HG03571 (cell line): ENCODE data around the gene KBTBD8.

Experiments
- ATAC-seq: cut with Tn5 transposase; IDR thresholded peaks from one replicate; pipeline ENCODE4 v1.9.1; 2021; ENCODE audit not compliant: unreplicated experiment

Gene KBTBD8

DNA sequence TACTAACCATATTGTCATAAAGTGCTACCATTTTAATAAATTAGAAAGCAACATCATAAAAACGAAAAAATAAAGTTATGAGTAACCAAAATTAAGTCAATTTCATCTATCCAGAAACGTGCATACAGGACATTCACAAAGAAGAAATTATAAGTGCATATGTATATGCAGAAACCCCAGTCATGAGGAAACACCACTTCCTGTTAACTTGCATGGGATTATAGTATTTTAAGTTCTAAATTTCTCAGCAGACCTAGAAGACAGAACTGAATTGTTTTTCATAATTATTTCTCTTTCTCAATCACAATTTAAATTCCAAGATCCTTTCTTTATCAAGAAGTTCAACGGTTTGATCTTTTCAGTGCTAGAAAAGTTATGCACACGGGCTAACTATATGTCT, 1.4 kb upstream of the KBTBD8 start:
- no peak for ATAC-seq

DNA sequence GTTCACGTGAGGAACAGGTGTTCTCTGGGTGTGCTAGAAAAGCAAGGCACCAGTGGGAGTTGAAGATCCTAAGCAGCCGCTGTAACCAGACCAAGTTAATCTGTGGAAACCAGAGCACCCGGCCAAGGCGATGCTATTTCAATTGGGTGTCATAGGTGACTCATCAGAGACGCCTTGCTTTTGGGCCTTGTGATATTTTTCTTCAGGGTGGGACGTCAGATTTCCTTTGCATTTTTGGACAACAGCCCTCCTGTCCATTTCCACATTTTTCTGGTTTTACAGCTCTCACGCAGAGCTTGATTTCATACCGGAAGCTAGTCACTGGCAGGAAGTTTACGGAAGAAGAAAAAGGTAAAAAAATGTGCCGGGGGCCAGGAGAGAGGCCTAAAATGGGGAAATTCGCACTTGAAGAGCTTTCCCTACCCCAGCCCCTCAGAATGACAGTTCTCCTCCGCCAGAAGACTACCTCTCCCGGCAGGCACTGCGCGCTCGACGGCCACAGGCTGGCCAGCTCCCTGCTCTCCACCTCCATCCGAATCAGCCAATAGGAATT, 471 bp upstream of the KBTBD8 start:
- no peak for ATAC-seq

DNA sequence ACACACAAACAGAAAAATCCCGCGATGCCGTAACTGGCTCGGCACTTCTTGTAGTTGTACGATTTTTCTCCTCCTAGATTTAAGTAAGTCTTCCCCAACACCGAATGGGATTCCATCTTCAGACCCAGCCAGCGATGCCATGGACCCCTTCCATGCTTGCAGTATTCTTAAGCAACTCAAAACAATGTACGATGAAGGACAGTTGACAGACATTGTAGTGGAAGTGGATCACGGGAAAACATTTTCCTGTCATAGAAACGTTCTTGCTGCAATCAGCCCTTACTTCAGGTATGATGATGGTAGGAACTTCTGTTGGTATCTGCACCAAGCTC, 763 bp downstream of the KBTBD8 start:
- no peak for ATAC-seq

DNA sequence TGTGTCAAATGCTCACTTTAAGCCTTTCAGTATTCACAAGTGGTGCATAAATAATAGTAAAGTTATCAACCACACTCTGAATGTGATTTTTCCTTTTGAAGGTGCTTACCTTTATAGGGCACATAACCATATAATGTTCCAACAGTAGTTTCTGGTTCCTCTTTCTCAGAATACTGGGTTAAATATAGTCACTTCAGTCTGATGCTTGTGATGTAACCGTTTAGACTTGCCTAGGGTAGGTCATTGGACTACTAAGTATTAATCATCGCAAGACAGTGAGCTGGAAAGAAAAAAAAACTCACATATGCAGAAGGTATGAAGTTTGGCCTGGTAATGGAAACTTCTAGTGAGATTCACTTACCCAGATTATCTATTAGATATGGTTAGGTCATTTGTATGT, 1.9 kb downstream of the KBTBD8 start:
- peak; percentile 48 for ATAC-seq

DNA sequence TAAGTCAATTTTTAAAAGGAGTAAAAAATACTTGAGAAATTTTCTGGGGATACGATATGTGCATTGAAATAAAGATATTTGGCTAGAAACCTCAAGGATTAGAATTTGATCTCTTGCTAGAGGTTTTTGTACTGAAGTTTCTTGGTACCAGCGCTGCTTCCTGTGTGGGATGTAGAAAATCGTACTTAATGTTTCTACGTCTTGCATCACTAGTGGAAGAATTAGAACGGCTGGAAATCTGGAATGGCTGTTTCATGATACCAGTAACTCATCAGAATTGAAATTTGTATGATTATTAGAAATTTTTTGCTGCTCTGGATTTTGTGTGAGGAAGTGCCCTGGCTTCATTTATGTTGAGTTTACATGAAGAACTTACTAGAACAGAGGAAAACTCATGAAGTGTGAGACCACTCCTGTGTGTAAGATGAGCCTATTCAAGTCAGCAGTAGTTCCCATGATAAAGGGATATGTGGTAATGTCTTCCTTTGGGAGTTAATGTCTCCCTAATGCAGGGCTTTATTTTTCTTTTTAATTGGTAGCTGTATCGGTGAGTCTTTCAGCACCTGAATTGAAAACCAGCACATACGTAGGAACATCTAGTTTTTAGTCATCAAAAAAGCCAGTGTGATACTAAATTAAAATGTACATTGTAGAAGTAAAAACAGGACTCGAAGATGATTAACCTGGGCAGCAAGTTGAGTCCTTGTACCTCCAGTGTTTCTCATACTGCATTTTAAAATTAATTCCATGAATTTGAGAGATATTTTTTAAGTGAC, 3.2 kb downstream of the KBTBD8 start:
- ATAC-seq: no peak

DNA sequence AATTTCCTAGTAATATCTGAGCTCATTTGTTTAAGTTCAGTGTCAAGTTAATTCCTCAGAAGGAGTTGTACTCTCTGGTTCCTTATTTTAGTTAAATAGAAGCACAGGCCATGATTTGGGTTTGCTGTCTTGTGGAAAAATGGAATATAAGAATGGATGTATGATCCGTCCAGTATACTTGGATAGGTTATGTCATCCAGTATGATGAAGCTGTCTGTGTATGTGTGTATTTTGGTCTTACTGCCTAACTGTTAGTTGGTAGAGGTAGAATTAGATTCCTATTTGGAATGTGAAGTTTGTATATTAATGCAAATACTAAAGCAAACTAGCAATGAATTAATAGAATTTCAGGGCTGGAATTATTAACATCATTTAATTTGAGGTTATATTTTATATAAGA, 7.9 kb downstream of the KBTBD8 start:
- ATAC-seq: no peak

DNA sequence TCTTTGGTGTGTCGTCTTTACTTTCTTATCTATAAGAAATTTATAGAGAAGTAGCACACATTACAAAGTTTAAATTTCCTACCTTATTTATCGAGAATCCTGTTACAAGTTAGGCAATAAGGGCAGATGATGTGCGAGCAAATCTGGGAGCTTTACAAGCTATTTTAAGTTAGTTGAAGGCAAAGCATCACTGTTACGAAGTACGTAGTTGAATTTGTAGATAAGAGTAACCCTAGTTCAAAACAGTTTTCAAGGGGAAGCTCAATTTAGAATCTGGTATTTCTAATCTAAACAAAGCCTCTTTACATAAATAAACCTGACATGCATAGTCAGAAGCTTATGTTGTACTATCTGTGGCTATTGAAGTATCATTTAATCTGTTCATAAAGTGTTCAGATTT, 8.4 kb downstream of the KBTBD8 start:
- ATAC-seq: no peak

DNA sequence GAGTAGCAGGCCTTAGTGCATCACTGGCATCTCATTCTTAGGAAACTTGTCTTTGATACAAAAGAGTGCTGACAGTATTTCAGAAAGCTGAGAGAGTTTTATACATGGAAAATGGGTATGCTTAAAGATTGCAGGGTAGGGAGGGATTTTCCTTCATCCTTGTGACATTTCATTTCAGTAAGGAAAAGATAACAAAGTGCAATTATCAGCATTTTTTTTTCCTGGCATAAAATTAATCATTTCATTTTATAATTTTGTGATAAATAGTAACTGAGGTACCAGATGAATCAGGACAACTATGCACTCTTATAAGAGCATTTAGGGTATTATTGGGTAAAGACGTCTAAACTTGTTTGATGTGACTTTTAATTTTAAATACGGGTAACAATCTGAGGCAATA, 10.3 kb downstream of the KBTBD8 start:
- no peak for ATAC-seq

DNA sequence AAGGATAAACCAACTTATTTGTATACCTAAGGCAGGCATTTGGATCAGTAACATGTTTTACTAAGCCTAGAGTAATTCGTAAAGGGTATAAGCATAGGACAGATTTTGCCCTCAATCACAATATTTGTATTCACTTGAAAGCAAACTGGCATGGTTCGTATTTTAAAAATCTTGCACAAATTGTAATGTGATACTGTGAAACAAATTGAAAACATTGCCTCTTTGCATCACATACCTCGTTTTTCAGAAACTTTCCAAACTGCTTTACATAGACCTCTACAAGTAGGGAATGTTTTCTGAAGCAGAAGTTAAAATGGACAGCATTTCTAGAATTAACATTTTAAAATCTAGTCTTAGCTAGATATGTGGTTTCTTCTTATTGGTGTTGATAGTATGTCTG, 11.6 kb downstream of the KBTBD8 start:
- ATAC-seq: no peak

DNA sequence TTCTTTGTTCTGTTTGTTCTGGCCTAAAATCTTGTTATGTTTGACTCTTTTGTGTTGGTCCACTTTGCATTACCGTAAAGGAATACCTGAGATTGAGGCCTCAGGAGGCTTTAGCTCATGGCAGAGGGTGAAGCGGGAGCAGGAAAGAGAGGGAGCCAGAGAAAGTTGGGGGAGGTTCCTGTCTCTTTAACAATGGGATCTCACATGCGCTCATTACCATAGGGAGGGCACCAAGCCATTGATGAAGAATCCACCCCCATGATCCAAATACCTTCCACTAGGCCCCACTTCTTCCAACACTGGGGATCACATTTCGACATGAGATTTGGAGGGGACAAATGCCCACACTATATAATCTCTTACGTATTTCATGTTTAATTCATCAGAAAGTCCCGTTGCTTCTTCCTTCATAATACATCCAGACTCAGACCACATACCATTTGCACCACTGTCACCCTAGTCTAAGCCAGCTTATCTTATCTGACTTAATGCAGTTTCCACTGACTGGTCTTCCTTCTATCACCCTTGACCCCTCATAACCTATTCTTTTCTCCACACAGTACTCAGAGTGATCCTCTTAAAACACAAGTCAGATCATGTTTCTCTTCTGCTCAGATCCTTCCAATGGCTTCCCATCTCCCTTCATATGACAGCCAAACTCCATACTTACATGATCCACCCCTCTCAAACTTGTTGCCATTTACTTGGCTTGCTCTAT, 13.5 kb downstream of the KBTBD8 start:
- no peak for ATAC-seq

DNA sequence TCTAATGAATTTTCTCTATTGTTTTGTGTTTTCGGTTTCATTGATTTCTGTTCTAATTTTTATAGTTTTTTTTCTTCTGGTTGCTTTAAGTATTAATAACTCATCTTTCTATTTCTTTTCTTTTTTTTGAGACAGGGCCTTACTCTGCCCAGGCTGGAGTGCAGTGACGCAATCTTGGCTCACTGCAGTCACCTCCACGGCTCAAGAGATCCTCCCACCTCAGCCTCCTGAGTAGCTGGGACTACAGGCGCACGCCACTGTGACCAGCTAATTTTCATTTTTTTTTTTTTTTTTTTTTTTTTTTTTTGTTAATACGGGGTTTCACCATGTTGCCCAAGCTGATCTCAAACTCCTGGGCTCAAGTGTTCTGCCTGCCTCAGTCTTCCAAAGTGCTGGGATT, 14.5 kb downstream of the KBTBD8 start:
- no peak for ATAC-seq

DNA sequence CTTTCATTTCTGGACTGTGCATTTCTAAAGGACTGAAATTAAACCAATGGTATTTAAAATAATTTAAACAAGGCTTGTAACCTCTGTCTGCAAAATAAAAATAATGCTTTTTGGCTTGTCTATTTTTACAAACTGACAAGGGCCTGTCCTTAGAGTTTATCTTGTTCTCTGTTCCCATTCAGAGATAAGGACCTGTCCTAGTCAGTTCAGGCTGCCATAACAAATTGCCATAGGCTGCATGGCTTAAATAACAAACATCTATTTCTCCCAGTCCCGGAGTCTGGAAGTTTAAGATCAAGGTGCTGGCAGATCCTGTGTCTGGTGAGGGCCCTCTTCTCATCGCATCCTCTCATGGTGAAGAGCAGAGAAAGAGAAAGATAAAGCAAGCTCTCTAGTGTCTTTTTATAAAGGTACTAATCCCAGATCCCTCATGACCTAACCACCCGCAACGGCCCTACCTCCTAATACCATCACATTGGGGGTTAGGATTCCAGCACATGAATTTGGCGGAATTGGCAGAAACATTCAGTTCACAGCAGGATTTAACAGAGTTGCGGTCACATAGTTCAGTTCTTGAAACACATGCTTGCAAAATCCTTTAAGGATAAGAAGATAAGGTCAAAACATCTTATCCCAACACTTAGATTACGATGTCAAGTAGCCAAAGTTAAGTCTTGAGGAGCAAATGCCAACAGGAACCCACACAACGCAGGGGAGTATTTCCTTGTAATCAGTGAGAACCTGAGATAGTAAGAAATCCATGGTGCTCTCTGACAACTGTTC, 17.8 kb downstream of the KBTBD8 start:
- ATAC-seq: no peak

DNA sequence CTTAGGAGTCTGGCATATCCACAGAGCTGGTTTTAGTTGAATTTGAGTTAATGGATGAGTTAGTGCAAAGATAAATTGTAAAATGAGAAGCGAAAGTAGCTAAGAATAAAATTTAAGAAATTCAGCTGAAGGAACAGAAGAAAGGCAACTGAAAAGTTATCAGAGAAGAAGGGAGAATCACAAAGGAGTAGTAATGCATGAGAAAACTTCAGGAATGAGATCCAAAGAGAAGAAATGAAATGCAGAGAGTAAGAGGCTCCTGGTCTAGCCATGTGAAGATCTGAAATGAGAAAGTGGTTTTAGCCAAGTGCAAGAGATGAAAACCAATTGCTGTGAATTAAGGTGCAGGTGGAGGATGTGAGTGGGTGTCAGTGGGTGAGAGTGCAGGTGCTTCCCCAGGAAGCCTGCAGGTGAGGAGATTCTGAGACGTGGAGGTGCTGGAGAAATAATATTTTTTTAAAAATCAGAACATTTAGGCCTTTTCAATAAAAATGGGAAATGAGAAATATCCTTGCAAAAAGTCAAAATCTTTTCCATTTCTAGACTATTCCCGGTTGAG, 18.5 kb downstream of the KBTBD8 start:
- ATAC-seq: peak; percentile 36

DNA sequence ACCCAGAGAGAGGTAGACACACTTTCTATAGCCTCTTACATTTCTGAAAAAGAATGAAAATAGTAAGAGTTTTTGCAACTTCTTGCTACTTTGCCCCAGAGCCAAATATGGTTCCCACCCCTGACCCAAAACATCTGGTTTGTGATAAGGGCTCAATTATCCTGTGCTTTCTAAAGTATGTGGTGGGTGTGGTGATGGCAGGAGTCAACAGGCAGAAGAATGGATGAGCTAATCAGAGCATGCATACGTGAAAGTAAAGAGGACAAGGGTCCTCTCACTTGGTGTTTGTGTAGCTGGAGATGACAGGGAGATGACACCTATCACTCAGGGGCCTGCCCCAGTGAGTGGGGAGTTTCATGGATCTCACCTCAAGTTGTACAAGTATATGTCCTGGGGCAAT, 19.1 kb downstream of the KBTBD8 start:
- no peak for ATAC-seq

DNA sequence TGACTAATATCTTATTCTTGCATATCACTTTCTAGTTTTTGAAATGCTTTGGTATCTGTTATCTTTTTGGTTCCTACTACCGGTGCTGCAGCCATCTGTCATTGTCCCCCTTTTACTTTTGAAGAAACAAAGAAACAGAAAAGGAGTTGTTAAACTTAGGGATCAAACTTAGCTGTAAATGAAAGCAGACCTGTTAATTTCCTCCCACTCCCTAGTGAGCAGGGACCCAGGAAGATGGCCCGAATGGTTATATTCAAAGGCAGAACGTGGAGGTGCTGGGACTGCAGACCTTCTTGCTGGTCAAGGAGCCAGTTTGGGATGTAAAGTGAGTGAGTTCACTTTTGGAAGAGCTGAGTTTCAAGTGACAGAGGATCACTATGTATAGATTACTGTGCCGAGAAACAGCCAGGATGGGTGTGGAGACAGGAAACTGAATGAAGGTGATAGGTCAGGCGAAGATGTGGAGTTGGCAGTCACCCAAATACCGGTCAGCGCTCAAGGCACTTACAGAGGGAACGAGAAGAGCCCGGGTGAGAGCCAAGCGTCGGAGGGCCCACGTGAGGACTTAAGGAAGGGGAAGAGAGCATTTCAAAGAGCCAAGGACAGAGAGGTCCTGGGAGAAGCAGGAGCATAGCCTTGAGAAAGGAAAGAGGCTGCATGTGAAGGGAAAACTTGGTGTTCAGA, 20.1 kb downstream of the KBTBD8 start:
- peak; percentile 40 for ATAC-seq

DNA sequence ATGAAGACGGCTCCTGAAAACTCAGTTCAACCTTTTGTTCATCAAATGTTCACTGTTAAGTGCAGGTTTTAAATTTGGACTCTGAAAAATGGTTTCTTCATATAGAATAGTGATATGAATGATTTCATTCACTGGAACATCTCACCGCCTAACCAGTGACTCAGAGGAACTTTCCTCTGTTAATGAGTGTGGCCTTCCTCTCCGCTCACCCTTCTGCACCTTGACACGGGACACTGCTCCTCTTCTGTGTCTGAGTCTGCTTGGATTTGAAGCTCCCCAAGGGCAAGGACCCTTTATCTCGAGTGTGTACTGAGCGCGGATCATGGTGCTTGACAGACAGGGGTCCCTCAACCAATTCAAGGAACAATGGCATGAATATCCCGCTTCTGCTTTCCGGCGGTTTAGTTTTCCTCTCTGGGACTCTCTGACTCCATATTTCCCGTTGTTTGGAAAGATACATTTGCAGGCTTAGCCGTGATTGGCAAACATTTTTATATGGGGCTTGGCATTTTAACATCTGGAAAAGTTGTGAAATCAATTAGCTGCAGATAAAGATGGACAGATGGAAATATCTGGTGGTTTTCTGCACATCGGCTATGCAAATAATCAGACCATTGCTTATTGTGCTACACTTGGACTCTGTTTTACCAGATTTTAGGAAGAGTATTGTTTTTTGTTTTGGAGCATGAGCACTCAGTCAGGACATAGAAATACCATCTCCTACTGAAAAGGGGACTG, 20.9 kb downstream of the KBTBD8 start:
- ATAC-seq: peak; percentile 57

DNA sequence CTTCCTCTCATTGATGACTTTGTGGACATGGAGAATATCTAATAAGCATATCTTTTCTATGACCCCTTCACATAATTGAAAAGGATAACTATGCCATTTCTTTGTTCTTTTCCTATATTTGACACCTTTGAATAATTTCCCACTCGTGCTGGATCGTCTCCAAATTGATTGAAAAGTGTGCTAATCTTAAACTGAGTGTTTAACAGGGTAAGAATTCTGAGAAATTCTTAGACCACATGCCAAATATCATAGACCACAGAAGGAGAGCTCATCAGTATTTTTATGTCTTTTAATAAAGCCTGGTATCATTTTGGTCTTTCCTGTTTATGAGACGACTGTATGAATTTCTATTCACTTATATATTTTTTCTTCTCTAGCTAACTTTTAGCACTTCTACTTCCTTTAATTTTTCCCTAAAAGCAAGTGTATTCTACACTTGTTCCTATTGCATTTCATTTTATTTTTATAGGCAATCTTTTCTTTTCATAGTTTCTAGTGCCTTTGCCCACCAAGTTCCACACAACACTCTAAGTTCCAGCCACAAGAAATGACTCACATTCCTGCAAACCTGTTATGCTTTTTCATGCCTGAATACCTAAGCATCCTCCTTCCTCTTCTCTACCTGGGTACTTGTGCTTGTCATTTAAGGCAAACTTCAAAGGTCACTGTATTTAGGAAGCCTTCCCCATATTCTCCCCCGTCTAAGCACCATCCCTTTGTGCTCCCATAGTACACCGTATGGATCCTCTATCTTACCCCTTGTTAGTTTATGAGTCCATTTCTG, 30.1 kb downstream of the KBTBD8 start:
- no peak for ATAC-seq

DNA sequence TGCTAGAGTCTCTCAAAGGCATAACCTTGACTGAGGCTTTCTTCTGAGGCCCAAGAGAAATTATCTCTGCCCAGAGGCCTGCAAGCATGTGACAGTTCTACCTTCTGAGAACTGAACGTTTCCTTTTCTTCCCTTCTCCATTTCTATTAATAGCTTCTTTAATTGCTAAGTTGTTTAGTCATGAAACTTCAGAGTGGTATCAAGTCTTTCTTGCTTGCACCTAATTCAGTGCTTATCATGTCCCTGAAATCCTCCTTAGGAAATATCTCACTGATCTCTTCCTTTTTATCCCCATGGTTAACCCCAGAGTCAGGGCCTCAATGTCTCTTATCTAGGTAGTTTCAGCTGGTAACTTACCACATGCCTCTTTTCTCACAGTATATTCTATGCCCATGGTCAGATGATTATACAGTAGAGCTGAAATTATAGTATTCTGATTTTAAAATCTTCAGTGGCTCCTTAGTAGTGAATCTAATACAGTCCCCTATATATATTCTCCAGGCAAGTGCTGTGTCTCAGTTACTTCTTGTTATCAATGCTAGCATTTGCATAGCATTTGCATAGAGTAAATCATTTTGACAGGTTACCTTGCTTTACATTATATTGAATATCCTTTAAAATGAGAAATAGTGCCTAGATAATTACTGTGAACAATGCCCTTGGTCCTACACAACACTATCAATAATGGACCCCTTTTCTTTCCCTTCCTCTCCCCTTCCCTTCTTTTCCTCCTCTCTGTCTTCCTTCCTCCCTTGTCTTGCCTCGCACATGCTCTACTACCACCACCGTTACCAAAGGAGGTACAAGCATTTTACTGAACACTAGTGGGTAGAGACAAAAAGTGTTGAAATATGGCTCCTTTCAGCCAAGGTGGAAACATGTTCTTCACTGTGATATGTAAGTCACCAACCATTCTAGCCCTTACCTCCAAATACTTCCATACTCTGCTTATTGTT, 33.0 kb downstream of the KBTBD8 start:
- peak; percentile 68 for ATAC-seq
